HCT116 (cell line): Measurements from ENCODE around the gene ABR. TPM values are rescaled to one million over a fixed set of nuclear protein-coding genes. Genes with fewer than 3 reads are reported as not detected.

ENCODE experiments used
- ATAC-seq: fragments of 200-7000 bp; cut with Tn5 transposase; 2 replicates; pipeline ENCODE4 v1.9.1; 2020; ENCODE audit warnings: mild to moderate bottlenecking, moderate library complexity
- BruUV-seq: library from RNA; stranded (reverse); fragments of 400-500 nt; replicated peaks from 2 replicates; lab custom pipeline; 2021; lab: Mats Ljungman, UMichigan
- CTCF ChIA-PET: fragments of 300-600 bp; sonication (Branson Sonifier 250); formaldehyde crosslinking; loops from one replicate; lab custom pipeline; 2021; ENCODE audit warnings: antibody characterized with exemption; lab: Charles Lee
- POLR2A ChIA-PET: fragments of 300-600, 350-600 bp; sonication (Branson Sonifier 250); formaldehyde crosslinking; loops from one replicate; lab custom pipeline; 2021; ENCODE audit warnings: antibody characterized with exemption; lab: Charles Lee
- RAD21 ChIA-PET, 2 experiments: fragments of 300-600 bp; sonication (Branson Sonifier 250); formaldehyde crosslinking; loops; one replicate each; lab custom pipeline; 2023; ENCODE audit warnings: low total read pairs in 2 of 2; ENCODE audit not compliant: uncharacterized antibody in 2 of 2, unreplicated experiment in 2 of 2, low non-redundant PET in 1 of 2; lab: Charles Lee
- DNase-seq: peaks from one replicate; pipeline ENCODE4 v3.0.0-alpha.2; 2010; ENCODE audit warnings: low read depth, low spot score
- H2AFZ ChIP-seq: fragments of 200-600 bp; shearing (Covaris generic), sonication (generic); 2 replicates; pipeline ENCODE4 v1.6.1; 2017; ENCODE audit warnings: low read depth, mixed run types, mixed read lengths, antibody characterized with exemption, low read length; ENCODE audit not compliant: poor library complexity, severe bottlenecking
- H3K27ac ChIP-seq: 2 replicates; pipeline ENCODE4 v1.5.1; 2012; ENCODE audit warnings: low read depth, low read length
- H3K27me3 ChIP-seq: fragments of 200-600 bp; sonication (generic); 2 replicates; pipeline ENCODE4 v1.6.1; 2016; ENCODE audit warnings: mixed run types, low read length, mixed read lengths; ENCODE audit not compliant: insufficient read depth
- H3K36me3 ChIP-seq, 2 experiments: fragments of 200-500 bp in 1 of 2; fragments of 200-600 bp in 1 of 2; sonication (Bioruptor generic) in 1 of 2; sonication (generic) in 1 of 2; 2 replicates each; pipeline versions ENCODE4 v1.5.1 to v1.6.1; 2014 to 2016; ENCODE audit warnings: low read length in 2 of 2, inconsistent platforms in 1 of 2, mixed read lengths in 1 of 2, mixed run types in 1 of 2; ENCODE audit not compliant: insufficient read depth in 2 of 2, control insufficient read depth in 1 of 2
- H3K4me1 ChIP-seq, 2 experiments: fragments of 200-600 bp in 1 of 2; sonication (generic) in 1 of 2; 2 replicates each; pipeline versions ENCODE4 v1.5.1 to v1.6.1; 2012 to 2017; ENCODE audit warnings: low read length in 2 of 2, inconsistent platforms in 1 of 2, mild to moderate bottlenecking in 1 of 2, mixed read lengths in 1 of 2, mixed run types in 1 of 2, moderate library complexity in 1 of 2; ENCODE audit not compliant: insufficient read depth in 2 of 2, control insufficient read depth in 1 of 2
- H3K4me2 ChIP-seq: fragments of 200-600 bp; sonication (generic); 2 replicates; pipeline ENCODE4 v1.6.1; 2017; ENCODE audit warnings: mixed run types, low read length, mixed read lengths
- H3K4me3 ChIP-seq, 2 experiments: fragments of 200-600 bp in 1 of 2; sonication (generic) in 1 of 2; replicated peaks in 1 of 2; 2 replicates each; pipeline ENCODE4 v1.5.1; 2011 to 2016; ENCODE audit warnings: low read length in 2 of 2, control low read depth in 1 of 2, low read depth in 1 of 2, mild to moderate bottlenecking in 1 of 2, mixed read lengths in 1 of 2, mixed run types in 1 of 2
- H3K79me2 ChIP-seq: fragments of 200-600 bp; sonication (generic); 2 replicates; pipeline ENCODE4 v1.6.1; 2017; ENCODE audit warnings: mild to moderate bottlenecking, mixed run types, low read length, moderate library complexity, mixed read lengths; ENCODE audit not compliant: insufficient read depth
- H3K9ac ChIP-seq: fragments of 200-600 bp; sonication (generic); 2 replicates; pipeline ENCODE4 v1.6.1; 2016; ENCODE audit warnings: low read length, mixed read lengths
- H3K9me2 ChIP-seq: fragments of 200-600 bp; sonication (generic), shearing (Covaris generic); 2 replicates; pipeline ENCODE4 v1.6.1; 2017; ENCODE audit warnings: mixed run types, mild to moderate bottlenecking, moderate library complexity; ENCODE audit not compliant: insufficient read depth
- H3K9me3 ChIP-seq, 2 experiments: fragments of 200-500 bp in 1 of 2; fragments of 200-600 bp in 1 of 2; sonication (Bioruptor generic) in 1 of 2; sonication (generic) in 1 of 2; 2 replicates each; pipeline ENCODE4 v1.6.1; 2014 to 2017; ENCODE audit warnings: low read length in 2 of 2, mixed read lengths in 2 of 2, inconsistent platforms in 1 of 2, low read depth in 1 of 2, mild to moderate bottlenecking in 1 of 2, mixed run types in 1 of 2, moderate library complexity in 1 of 2; ENCODE audit not compliant: control insufficient read depth in 1 of 2, insufficient read depth in 1 of 2
- H4K20me1 ChIP-seq: fragments of 200-600 bp; sonication (generic), shearing (Covaris generic); 2 replicates; pipeline ENCODE4 v1.6.1; 2017; ENCODE audit warnings: mixed run types, mild to moderate bottlenecking, moderate library complexity; ENCODE audit not compliant: insufficient read depth
- CEBPB ChIP-seq: IDR thresholded peaks from 2 replicates; pipeline ENCODE4 v1.6.1; 2012; ENCODE audit warnings: low read depth
- CTCF ChIP-seq, 3 experiments: fragments of 200-600 bp in 1 of 3; sonication (generic) in 1 of 3; IDR thresholded peaks in 2 of 3; conservative IDR thresholded peaks in 1 of 3; 2 replicates each; pipeline ENCODE4 v1.5.1; 2012 to 2017; ENCODE audit warnings: low read depth in 2 of 3, low read length in 2 of 3, antibody characterized with exemption in 1 of 3, borderline replicate concordance in 1 of 3, control low read depth in 1 of 3, mild to moderate bottlenecking in 1 of 3, mixed read lengths in 1 of 3, mixed run types in 1 of 3, moderate library complexity in 1 of 3; ENCODE audit not compliant: insufficient read depth in 1 of 3
- EGR1 ChIP-seq: IDR thresholded peaks from 2 replicates; pipeline ENCODE4 v1.6.1; 2012; ENCODE audit warnings: low read depth
- ELF1 ChIP-seq: IDR thresholded peaks from 2 replicates; pipeline ENCODE4 v1.6.1; 2012; ENCODE audit warnings: low read depth, borderline replicate concordance
- EZH2phosphoT487 ChIP-seq: fragments of 200-600 bp; IDR thresholded peaks from 2 replicates; pipeline ENCODE4 v1.6.1; 2018; ENCODE audit warnings: antibody characterized with exemption, borderline replicate concordance
- JUND ChIP-seq: IDR thresholded peaks from 2 replicates; pipeline ENCODE4 v1.6.1; 2012
- MAX ChIP-seq: IDR thresholded peaks from 2 replicates; pipeline ENCODE4 v1.6.1; 2012
- POLR2A ChIP-seq: IDR thresholded peaks from 2 replicates; pipeline ENCODE4 v1.7.0; 2011; ENCODE audit warnings: borderline replicate concordance; ENCODE audit not compliant: insufficient read depth, insufficient read length; ENCODE audit errors: extremely low read depth
- POLR2AphosphoS5 ChIP-seq: IDR thresholded peaks from 2 replicates; pipeline ENCODE4 v1.6.1; 2011; ENCODE audit warnings: mild to moderate bottlenecking, low read depth, low read length, moderate library complexity
- REST ChIP-seq: IDR thresholded peaks from 2 replicates; pipeline ENCODE4 v1.6.1; 2012; ENCODE audit warnings: low read depth
- SIN3A ChIP-seq: IDR thresholded peaks from 2 replicates; pipeline ENCODE4 v1.6.1; 2012; ENCODE audit warnings: low read depth
- SP1 ChIP-seq: IDR thresholded peaks from 2 replicates; pipeline ENCODE4 v1.6.1; 2012; ENCODE audit warnings: low read depth
- SRF ChIP-seq: IDR thresholded peaks from 2 replicates; pipeline ENCODE4 v1.6.1; 2012; ENCODE audit warnings: low read depth
- TCF7L2 ChIP-seq: IDR thresholded peaks from 2 replicates; pipeline ENCODE4 v1.7.0; 2011; ENCODE audit warnings: borderline replicate concordance, inconsistent platforms; ENCODE audit not compliant: insufficient read depth, insufficient read length; ENCODE audit errors: extremely low read depth
- ZBTB33 ChIP-seq: IDR thresholded peaks from 2 replicates; pipeline ENCODE4 v1.6.1; 2011; ENCODE audit warnings: mild to moderate bottlenecking, low read length, moderate library complexity; ENCODE audit not compliant: insufficient replicate concordance; ENCODE audit errors: extremely low read depth
- ZFX ChIP-seq: fragments of 450-650 bp; IDR thresholded peaks from 2 replicates; pipeline ENCODE4 v1.6.1; 2017
- ZNF274 ChIP-seq: fragments of 200-500 bp; sonication (Bioruptor generic); IDR thresholded peaks from 2 replicates; pipeline ENCODE4 v1.6.1; 2014; ENCODE audit warnings: mild to moderate bottlenecking, low read depth, low read length, inconsistent platforms
- intact Hi-C: fragments of 100-400 bp; cut with micrococcal nuclease; formaldehyde crosslinking; loops from 2 replicates; pipeline ENCODE4 v1.10.0; 2022
- total RNA-seq: library from RNA; stranded (reverse); gene quantifications from one replicate; pipeline ENCODE4 v1.2.1, GENCODE V29; 2021; ENCODE audit not compliant: unreplicated experiment
- TF ChIP-seq, protein P1 (sequence below): IDR thresholded peaks from 2 replicates; pipeline ENCODE4 v1.6.1; 2012

The ABR gene
- total RNA-seq, 1 experiment from 2014 or later, result 58.5 TPM

DNA sequence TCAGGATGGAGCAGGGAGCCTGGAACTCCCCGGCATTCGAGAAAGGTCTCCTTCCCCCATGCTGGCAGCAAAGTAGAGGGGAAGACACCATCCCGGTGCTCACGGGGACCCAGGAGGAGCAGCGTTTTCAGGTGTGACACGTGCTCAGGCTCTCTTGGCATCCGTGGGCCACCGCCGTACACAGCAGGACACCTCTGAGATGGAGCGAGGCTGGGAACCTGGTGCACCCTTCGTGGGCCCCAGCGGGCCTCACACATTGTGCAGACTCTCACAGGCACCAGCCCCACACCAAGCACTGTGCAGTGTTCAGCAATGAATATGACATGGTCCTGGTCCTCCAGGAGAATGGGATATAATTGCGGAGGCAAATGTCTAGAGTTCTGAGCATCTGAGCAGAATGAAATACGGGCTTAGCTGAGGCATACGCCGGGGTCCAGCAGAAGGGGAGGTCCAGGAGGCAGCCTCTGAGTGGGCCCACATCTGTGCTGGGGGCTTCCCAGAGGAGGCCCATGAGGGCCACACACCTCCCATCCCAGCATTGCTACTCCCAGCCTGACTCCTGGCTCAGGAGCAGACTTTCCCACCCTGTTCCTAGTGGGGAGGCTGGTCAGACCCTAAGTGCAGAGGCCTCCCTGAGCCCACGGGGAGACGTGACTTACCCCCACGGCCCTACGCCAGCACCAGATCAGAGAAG lies 72.6 kb downstream of the ABR start (continued):
- TF ChIP-seq ZBTB33, result no peak
- TF ChIP-seq, protein P1, sequence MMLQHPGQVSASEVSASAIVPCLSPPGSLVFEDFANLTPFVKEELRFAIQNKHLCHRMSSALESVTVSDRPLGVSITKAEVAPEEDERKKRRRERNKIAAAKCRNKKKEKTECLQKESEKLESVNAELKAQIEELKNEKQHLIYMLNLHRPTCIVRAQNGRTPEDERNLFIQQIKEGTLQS, result no peak
- TF ChIP-seq JUND, result no peak
- TF ChIP-seq SIN3A, result no peak
- no peak for TF ChIP-seq SRF

DNA sequence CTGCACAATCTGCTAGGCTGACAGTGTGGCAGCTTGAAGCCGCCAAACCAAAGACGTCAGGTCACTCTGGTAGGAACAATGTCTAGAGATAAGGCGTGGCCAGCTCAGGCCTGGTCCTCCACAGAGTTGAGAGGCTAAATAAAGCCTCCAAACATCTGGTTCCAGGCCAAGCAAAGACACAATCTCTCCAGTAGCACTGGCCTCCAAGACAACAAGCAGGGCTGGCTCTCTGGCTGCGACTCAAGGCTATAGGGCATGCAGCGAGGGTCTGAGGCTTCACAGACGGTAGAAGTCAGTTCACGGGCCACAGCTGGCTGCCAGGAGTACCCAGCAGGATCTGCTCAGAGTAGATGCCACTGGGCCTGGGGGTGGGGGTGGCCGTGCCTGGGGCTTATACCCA lies 75.6 kb downstream of the ABR start:
- H4K20me1 ChIP-seq, result no peaks in the 10 kb centered on the region
- no peaks in the 10 kb centered on the region for H3K27me3 ChIP-seq
- CTCF ChIA-PET, result no interaction called here
- H3K9me2 ChIP-seq, result no peaks in the 10 kb centered on the region
- H3K36me3 ChIP-seq, result peaks cover 3 to 5% of the 10 kb centered on the region in 2 experiments; a peak in 2 of 4 replicates
- no peak overlapping the region for H3K27ac ChIP-seq
- no peak overlapping the region for H3K4me3 ChIP-seq
- POLR2A ChIA-PET, result no interaction called here
- no peak overlapping the region for H3K4me2 ChIP-seq
- no peak overlapping the region for H3K9ac ChIP-seq
- intact Hi-C loops, result no loop called here
- DNase-seq (no peak), ATAC-seq (no peak)
- H3K9me3 ChIP-seq, result no peaks in the 10 kb centered on the region
- RAD21 ChIA-PET, result no interaction called here
- H2AFZ ChIP-seq, result no peak overlapping the region
- H3K4me1 ChIP-seq, result peaks cover 11 to 15% of the 10 kb centered on the region in 2 experiments
- BruUV-seq, result no TSS peak
- no peaks in the 10 kb centered on the region; the same call in 1 of the 2 replicates for H3K79me2 ChIP-seq
- TF ChIP-seq CEBPB (no peak), ELF1 (no peak), REST (no peak), POLR2AphosphoS5 (no peak), SRF (no peak), EGR1 (no peak), SP1 (no peak), EZH2phosphoT487 (no peak), CTCF (IDR thresholded peaks at IDR 0.05 in 2 of 3, conservative IDR thresholded peaks at IDR 0.05 in 1 of 3; ENCODE audit: borderline replicate concordance in 1 of 3, insufficient read depth in 1 of 3, low read depth in 2 of 3, low read length in 2 of 3) (no peak), TCF7L2 (no peak), ZFX (no peak), JUND (no peak), MAX (no peak), ZNF274 (no peak), POLR2A (no peak)
